HuH-7 (cell line): Measurements from ENCODE around the gene SND1.
A peak's percentile ranks its signal among the peaks of the same experiment; 100 is the strongest.

Experiments used
- DNase-seq: peaks from one replicate; pipeline ENCODE4 v3.0.0; 2011; ENCODE audit warnings: low spot score

SND1 gene

GRCh38 chr7:128117691-128118090 is 465.7 kb downstream of the SND1 start:
- no peak for DNase-seq

GRCh38 chr7:128119036-128119435 is 467.0 kb downstream of the SND1 start:
- DNase-seq: no peak

- DNase-seq: no peak
Observed at GRCh38 chr7:128120116-128120515, 468.1 kb downstream of the SND1 start.

GRCh38 chr7:128120976-128121490 is 469.0 kb downstream of the SND1 start:
- DNase-seq: no peak

- no peak for DNase-seq
Observed at GRCh38 chr7:128121711-128122530, 469.9 kb downstream of the SND1 start.

- no peak for DNase-seq
Observed at GRCh38 chr7:128122576-128123290, 470.7 kb downstream of the SND1 start.

- no peak for DNase-seq
Observed at GRCh38 chr7:128123291-128124037, 471.5 kb downstream of the SND1 start.

GRCh38 chr7:128124786-128125185 is 472.8 kb downstream of the SND1 start:
- no peak for DNase-seq

- DNase-seq: no peak
Observed at GRCh38 chr7:128125816-128126215, 473.8 kb downstream of the SND1 start.

GRCh38 chr7:128128401-128128800 is 476.4 kb downstream of the SND1 start:
- no peak for DNase-seq

GRCh38 chr7:128129224-128129864 is 477.4 kb downstream of the SND1 start:
- no peak for DNase-seq

- no peak for DNase-seq
Observed at GRCh38 chr7:128131115-128131514, 479.1 kb downstream of the SND1 start.

- DNase-seq: no peak
Observed at GRCh38 chr7:128131731-128132130, 479.7 kb downstream of the SND1 start.

GRCh38 chr7:128132426-128133069 is 480.6 kb downstream of the SND1 start:
- DNase-seq: no peak

GRCh38 chr7:128135159-128135514 is 483.1 kb downstream of the SND1 start:
- no peak for DNase-seq

- peak; percentile 76 for DNase-seq
Observed at GRCh38 chr7:128135515-128136214, 483.7 kb downstream of the SND1 start.

GRCh38 chr7:128136215-128136597 is 484.2 kb downstream of the SND1 start:
- peak; percentile 27 for DNase-seq

- DNase-seq: peak; percentile 66
Observed at GRCh38 chr7:128137181-128137580, 485.2 kb downstream of the SND1 start.

- DNase-seq: no peak
Observed at GRCh38 chr7:128139406-128139805, 487.4 kb downstream of the SND1 start.

- DNase-seq: no peak
Observed at GRCh38 chr7:128141683-128142195, 489.7 kb downstream of the SND1 start.
